H1 (cell line): ENCODE data around the gene CAPN15. TPM values are rescaled to one million over a fixed set of nuclear protein-coding genes. Genes with fewer than 3 reads are reported as not detected.

Experiments used
- CTCF ChIA-PET: fragments of 300-600 bp; sonication (Branson Sonifier 250); formaldehyde crosslinking; loops from one replicate; lab custom pipeline; 2021; ENCODE audit not compliant: partially characterized antibody; lab: Charles Lee
- POLR2A ChIA-PET: fragments of 300-600 bp; sonication (Branson Sonifier 250); formaldehyde crosslinking; loops from one replicate; lab custom pipeline; 2021; ENCODE audit warnings: inconsistent platforms; ENCODE audit not compliant: partially characterized antibody; lab: Charles Lee
- DNase-seq, 2 experiments: peaks; one replicate each; pipeline versions ENCODE4 v3.0.0 to v3.0.0-alpha.2; 2010 to 2022; ENCODE audit warnings: low spot score in 2 of 2, low read depth in 1 of 2, mixed read lengths in 1 of 2
- FAIRE-seq: peaks from 2 replicates; lab custom pipeline; 2011; peaks lifted over from hg19 to GRCh38; lab: Jason Lieb, UNC
- H2AFZ ChIP-seq: 2 replicates; pipeline ENCODE4 v1.8.1; 2012; ENCODE audit warnings: low read length, inconsistent platforms
- H2AK5ac ChIP-seq: 2 replicates; pipeline ENCODE4 v1.6.1; 2013; ENCODE audit warnings: low read depth, low read length
- H2BK120ac ChIP-seq: replicated peaks from 2 replicates; pipeline ENCODE3; 2013; ENCODE audit warnings: low read depth, low read length, inconsistent platforms
- H2BK12ac ChIP-seq: 2 replicates; pipeline ENCODE4 v1.6.1; 2013; ENCODE audit warnings: low read depth, low read length
- H2BK15ac ChIP-seq: 2 replicates; pipeline ENCODE4 v1.6.1; 2013; ENCODE audit warnings: low read length
- H2BK20ac ChIP-seq: 2 replicates; pipeline ENCODE4 v1.6.1; 2013; ENCODE audit warnings: low read length
- H2BK5ac ChIP-seq: 2 replicates; pipeline ENCODE4 v1.6.1; 2013; ENCODE audit warnings: low read depth, low read length
- H3K14ac ChIP-seq: 2 replicates; pipeline ENCODE4 v1.6.1; 2013; ENCODE audit warnings: inconsistent platforms; ENCODE audit not compliant: insufficient read length
- H3K18ac ChIP-seq: 2 replicates; pipeline ENCODE4 v1.6.1; 2013; ENCODE audit warnings: low read length; ENCODE audit errors: extremely low read depth
- H3K23ac ChIP-seq: 2 replicates; pipeline ENCODE4 v1.6.1; 2013; ENCODE audit warnings: inconsistent platforms; ENCODE audit not compliant: insufficient read length
- H3K23me2 ChIP-seq: 2 replicates; pipeline ENCODE4 v1.6.1; 2013; ENCODE audit warnings: low read depth, low read length
- H3K27ac ChIP-seq: 2 replicates; pipeline ENCODE4 v1.6.1; 2011; ENCODE audit warnings: low read depth, low read length, inconsistent platforms
- H3K27me3 ChIP-seq, 4 experiments: replicated peaks in 1 of 4; 1 replicate in 1 of 4; 2 replicates in 3 of 4; pipeline versions ENCODE4 v1.6.1 to v1.8.1; 2011 to 2013; ENCODE audit warnings: low read length in 3 of 4, mild to moderate bottlenecking in 3 of 4, inconsistent platforms in 2 of 4, mixed read lengths in 2 of 4, moderate library complexity in 1 of 4; ENCODE audit not compliant: control insufficient read depth in 3 of 4, insufficient read depth in 3 of 4; ENCODE audit errors: extremely low read depth in 1 of 4
- H3K36me3 ChIP-seq, 4 experiments: 2 replicates each; pipeline versions ENCODE4 v1.6.1 to v1.8.1; 2011 to 2013; ENCODE audit warnings: mild to moderate bottlenecking in 4 of 4, low read length in 3 of 4, moderate library complexity in 2 of 4, control low read depth in 1 of 4, inconsistent platforms in 1 of 4; ENCODE audit not compliant: insufficient read depth in 4 of 4, control insufficient read depth in 2 of 4
- H3K4ac ChIP-seq: replicated peaks from 2 replicates; pipeline ENCODE3; 2013; ENCODE audit warnings: low read length, low read depth, mixed read lengths, inconsistent platforms; ENCODE audit not compliant: insufficient read length
- H3K4me1 ChIP-seq, 4 experiments: replicated peaks in 1 of 4; 1 replicate in 1 of 4; 2 replicates in 3 of 4; pipeline versions ENCODE4 v1.6.1 to v1.8.1; 2011 to 2013; ENCODE audit warnings: low read length in 3 of 4, inconsistent platforms in 2 of 4, mixed read lengths in 1 of 4; ENCODE audit not compliant: insufficient read depth in 4 of 4, control insufficient read depth in 3 of 4
- H3K4me2 ChIP-seq, 2 experiments: 2 replicates each; pipeline versions ENCODE4 v1.6.1 to v1.8.1; 2011 to 2013; ENCODE audit warnings: low read depth in 2 of 2, low read length in 2 of 2, control low read depth in 1 of 2, inconsistent platforms in 1 of 2, mild to moderate bottlenecking in 1 of 2; ENCODE audit not compliant: insufficient read depth in 1 of 2
- H3K4me3 ChIP-seq, 4 experiments: fragments of 200-600, 300-600 bp in 1 of 4; sonication (generic), shearing (Covaris generic), sonication (Bioruptor Twin) in 1 of 4; 2 replicates each; pipeline versions ENCODE4 v1.5.1 to v1.8.1; 2011 to 2016; ENCODE audit warnings: low read length in 4 of 4, low read depth in 3 of 4, control low read depth in 2 of 4, inconsistent platforms in 2 of 4, mild to moderate bottlenecking in 2 of 4, mixed read lengths in 1 of 4, moderate library complexity in 1 of 4; ENCODE audit not compliant: insufficient read depth in 2 of 4; ENCODE audit errors: extremely low read depth in 1 of 4
- H3K56ac ChIP-seq: replicated peaks from 2 replicates; pipeline ENCODE3; 2013; ENCODE audit warnings: low read depth, mild to moderate bottlenecking, mixed read lengths, low read length, inconsistent platforms; ENCODE audit not compliant: insufficient read length
- H3K79me1 ChIP-seq: 2 replicates; pipeline ENCODE4 v1.6.1; 2013; ENCODE audit warnings: low read depth, low read length, control low read depth
- H3K79me2 ChIP-seq, 2 experiments: 2 replicates each; pipeline versions ENCODE4 v1.6.1 to v1.8.1; 2012 to 2013; ENCODE audit warnings: low read length in 2 of 2, mild to moderate bottlenecking in 2 of 2, inconsistent platforms in 1 of 2; ENCODE audit not compliant: insufficient read depth in 2 of 2, control insufficient read depth in 1 of 2
- H3K9ac ChIP-seq, 4 experiments: replicated peaks in 1 of 4; 1 replicate in 1 of 4; 2 replicates in 3 of 4; pipeline versions ENCODE4 v1.6.1 to v1.8.1; 2011 to 2013; ENCODE audit warnings: low read depth in 3 of 4, low read length in 3 of 4, control low read depth in 2 of 4, mild to moderate bottlenecking in 2 of 4, moderate library complexity in 2 of 4, inconsistent platforms in 1 of 4; ENCODE audit errors: extremely low read depth in 1 of 4
- H3K9me3 ChIP-seq, 2 experiments: 2 replicates each; pipeline versions ENCODE4 v1.6.1 to v1.8.1; 2012 to 2013; ENCODE audit warnings: mild to moderate bottlenecking in 2 of 2, moderate library complexity in 2 of 2, control low read depth in 1 of 2, inconsistent platforms in 1 of 2, low read depth in 1 of 2, low read length in 1 of 2, mixed read lengths in 1 of 2; ENCODE audit not compliant: insufficient read depth in 2 of 2
- H4K20me1 ChIP-seq, 2 experiments: replicated peaks in 1 of 2; 2 replicates each; pipeline versions ENCODE3 to v1.8.1; 2011 to 2013; ENCODE audit warnings: inconsistent platforms in 2 of 2, low read length in 2 of 2, mild to moderate bottlenecking in 1 of 2; ENCODE audit not compliant: insufficient read depth in 2 of 2, control insufficient read depth in 1 of 2
- H4K5ac ChIP-seq: 2 replicates; pipeline ENCODE4 v1.6.1; 2013; ENCODE audit warnings: low read length, low read depth, mixed read lengths, inconsistent platforms; ENCODE audit not compliant: insufficient read length
- H4K8ac ChIP-seq: 2 replicates; pipeline ENCODE4 v1.8.0; 2013; ENCODE audit warnings: mild to moderate bottlenecking, moderate library complexity, low read length, inconsistent platforms; ENCODE audit not compliant: insufficient read depth; ENCODE audit errors: extremely low read depth
- H4K91ac ChIP-seq: replicated peaks from 2 replicates; pipeline ENCODE3; 2013; ENCODE audit warnings: low read length, mixed read lengths, inconsistent platforms; ENCODE audit not compliant: insufficient read length
- BACH1 ChIP-seq: IDR thresholded peaks from 2 replicates; pipeline ENCODE4 v1.6.1; 2012; ENCODE audit warnings: low read length, improper control_type of control experiment
- EP300 ChIP-seq, 2 experiments: IDR thresholded peaks; 1 replicate in 1 of 2; 2 replicates in 1 of 2; pipeline ENCODE4 v1.6.1; 2011 to 2012; ENCODE audit warnings: low read depth in 2 of 2, low read length in 2 of 2, mild to moderate bottlenecking in 2 of 2, borderline replicate concordance in 1 of 2, inconsistent platforms in 1 of 2, moderate library complexity in 1 of 2
- POLR2AphosphoS5 ChIP-seq: IDR thresholded peaks from 2 replicates; pipeline ENCODE4 v1.6.1; 2011; ENCODE audit warnings: low read depth, low read length
- POU5F1 ChIP-seq: IDR thresholded peaks from 2 replicates; pipeline ENCODE4 v1.6.1; 2011; ENCODE audit warnings: low read depth, mild to moderate bottlenecking, low read length, moderate library complexity
- TAF1 ChIP-seq: IDR thresholded peaks from 2 replicates; pipeline ENCODE4 v1.6.1; 2011; ENCODE audit warnings: mild to moderate bottlenecking, low read depth, low read length
- WGBS, 2 experiments: shearing (Covaris generic) in 1 of 2; methylation state at CpG; one replicate each; pipeline versions ENCODE4 v1.1.6 to v1.1.7; 2013 to 2015; ENCODE audit warnings: low lambda C conversion rate in 2 of 2, mixed read lengths in 2 of 2, inconsistent platforms in 1 of 2, low coverage in 1 of 2, missing lambda C conversion rate in 1 of 2; ENCODE audit not compliant: insufficient replicate concordance in 2 of 2, insufficient coverage in 1 of 2, insufficient read length in 1 of 2; ENCODE audit errors: extremely low coverage in 1 of 2, missing lambda C conversion rate in 1 of 2; 5-methylcytosine and 5-hydroxymethylcytosine counted together
- polyA plus RNA-seq, 7 experiments: library from polyadenylated mRNA; depleted of rRNA in 3 of 7; stranded (reverse) in 5 of 7; unstranded in 2 of 7; fragments of >200 nt in 5 of 7; fragments of 200-250 nt in 2 of 7; gene quantifications; 1 replicate in 5 of 7; 2 replicates in 1 of 7; 4 replicates in 1 of 7; pipeline versions ENCODE4 v1.2.1 to v1.2.3, GENCODE V29; 2011 to 2013; ENCODE audit warnings: missing spikeins in 2 of 7, mixed read lengths in 2 of 7
- total RNA-seq: library from RNA; stranded (reverse); fragmentation: NEBNext Ultra II Directional; extraction: Animal tissue kit (Norgen Biotek cat#: 25700); gene quantifications from 2 replicates; pipeline ENCODE4 v1.2.1, GENCODE V29; 2021

Gene CAPN15
- total and polyA plus RNA-seq, 2 of the 8 experiments (the other 6 are each of a cell fraction or from before 2014, with no cell fraction given), result 38.9 to 76.9 TPM

DNA sequence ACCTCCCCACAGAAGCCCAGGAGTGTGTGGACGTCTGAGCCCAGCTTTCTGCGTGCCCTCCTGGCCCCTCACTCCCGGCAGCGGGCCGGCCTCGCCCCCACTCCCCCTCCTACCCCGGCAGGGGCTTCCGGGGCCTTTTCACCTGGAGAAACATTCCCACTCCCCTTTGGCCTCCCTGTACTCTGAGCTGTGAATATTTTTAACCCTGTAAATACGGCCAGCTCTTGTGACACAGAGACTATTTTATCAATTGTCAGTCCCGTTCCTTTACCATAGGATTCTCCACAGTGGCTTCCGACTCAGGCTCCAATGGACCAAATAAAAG, 26.7 kb downstream of the CAPN15 start:
- H4K91ac ChIP-seq, result no peak overlapping the region
- peaks cover 0 to 19% (median 2%) of the 10 kb centered on the region in 4 experiments; a peak in 1 of 8 replicates for H3K36me3 ChIP-seq
- H2BK5ac ChIP-seq, result no peak overlapping the region
- H3K79me2 ChIP-seq, result no peaks in the 10 kb centered on the region
- H3K9me3 ChIP-seq, result no peaks in the 10 kb centered on the region
- CTCF ChIA-PET, result interaction anchor here (1.0 to 3.9 kb wide), 5 partner anchors 27 to 235 kb away, joined by 3 to 21 read pairs (median 5); no protein-coding TSS in a partner anchor
- no peak overlapping the region for H3K23ac ChIP-seq
- peaks cover under 1 to 2% of the 10 kb centered on the region in 2 experiments for H4K20me1 ChIP-seq
- H3K9ac ChIP-seq, result no peak overlapping the region
- no peak overlapping the region for H3K14ac ChIP-seq
- no peak overlapping the region for H2BK120ac ChIP-seq
- WGBS, 2 experiments, result 88% methylated on average over 11 of the region's 11 CpGs; no CpG with 5 or more reads in 1 of the 2 experiments
- H2BK15ac ChIP-seq, result no peak overlapping the region
- H2BK12ac ChIP-seq, result no peak overlapping the region
- H3K4me1 ChIP-seq, result peaks cover 0 to 3% (median 0%) of the 10 kb centered on the region in 4 experiments; a peak in 3 of 7 replicates
- H3K4ac ChIP-seq, result no peak overlapping the region
- no peak overlapping the region for H4K8ac ChIP-seq
- no peak overlapping the region for H4K5ac ChIP-seq
- no peak overlapping the region for H3K27ac ChIP-seq
- no peak overlapping the region for H2AFZ ChIP-seq
- H3K18ac ChIP-seq, result no peak overlapping the region
- no peak overlapping the region for H3K4me3 ChIP-seq
- H2BK20ac ChIP-seq, result no peak overlapping the region
- no peaks in the 10 kb centered on the region for H3K23me2 ChIP-seq
- H2AK5ac ChIP-seq, result no peak overlapping the region
- DNase-seq (no peak), FAIRE-seq (no peak)
- H3K4me2 ChIP-seq, result no peak overlapping the region
- POLR2A ChIA-PET, result interaction anchor here (0.7 to 1.2 kb wide), 3 partner anchors 10 to 18 kb away, joined by 3 to 4 read pairs (median 3); partner anchors contain the start of gene NHLRC4
- no peaks in the 10 kb centered on the region; the same call in 1 of the 2 replicates for H3K79me1 ChIP-seq
- no peak overlapping the region for H3K56ac ChIP-seq
- H3K27me3 ChIP-seq, result peaks cover 0 to 15% (median 8%) of the 10 kb centered on the region in 4 experiments; a peak in 5 of 7 replicates
- TF ChIP-seq BACH1 (no peak), POU5F1 (no peak), EP300 (IDR thresholded peaks at IDR 0.05; ENCODE audit: borderline replicate concordance in 1 of 2, low read depth in 2 of 2, low read length in 2 of 2) (no peak), POLR2AphosphoS5 (no peak), TAF1 (no peak)
